GM12878 (cell line): Measurements from ENCODE around the gene CD200R1L. TPM values are rescaled to one million over a fixed set of nuclear protein-coding genes. Genes with fewer than 3 reads are reported as not detected.

ENCODE experiments used
- BACH1 ChIP-seq: fragments of 450-650 bp; IDR thresholded peaks from 2 replicates; pipeline ENCODE4 v1.6.1; 2017; ENCODE audit warnings: mild to moderate bottlenecking, borderline replicate concordance
- DPF2 ChIP-seq: fragments of 450-650 bp; IDR thresholded peaks from 2 replicates; pipeline ENCODE4 v1.6.1; 2017; ENCODE audit warnings: mild to moderate bottlenecking
- ELK1 ChIP-seq: IDR thresholded peaks from 2 replicates; pipeline ENCODE4 v1.6.1; 2012; ENCODE audit warnings: low read depth, low read length, improper control_type of control experiment
- FOS ChIP-seq: IDR thresholded peaks from 3 replicates; pipeline ENCODE4 v1.6.1; 2011; ENCODE audit warnings: borderline replicate concordance; ENCODE audit not compliant: insufficient read length; ENCODE audit errors: extremely low read depth
- GABPA ChIP-seq: IDR thresholded peaks from 2 replicates; pipeline ENCODE4 v1.6.1; 2014; ENCODE audit warnings: antibody characterized with exemption, low read depth, mild to moderate bottlenecking, inconsistent platforms
- HDAC2 ChIP-seq: fragments of 200-600 bp; sonication (generic); IDR thresholded peaks from 2 replicates; pipeline ENCODE4 v1.6.1; 2017
- HDAC6 ChIP-seq: fragments of 200-600 bp; sonication (generic); IDR thresholded peaks from one replicate; pipeline ENCODE4 v1.8.0; 2017; ENCODE audit warnings: antibody characterized with exemption; ENCODE audit not compliant: unreplicated experiment
- KLF5 ChIP-seq: fragments of 450-650 bp; IDR thresholded peaks from 2 replicates; pipeline ENCODE4 v1.6.1; 2014; ENCODE audit warnings: mild to moderate bottlenecking; ENCODE audit not compliant: partially characterized antibody
- MAX ChIP-seq: IDR thresholded peaks from 2 replicates; pipeline ENCODE4 v1.6.1; 2012; ENCODE audit warnings: low read depth, low read length, improper control_type of control experiment
- MEF2A ChIP-seq: IDR thresholded peaks from 2 replicates; pipeline ENCODE4 v1.6.1; 2011; ENCODE audit warnings: low read depth, mild to moderate bottlenecking, low read length, moderate library complexity; ENCODE audit not compliant: insufficient read depth
- NFIC ChIP-seq: IDR thresholded peaks from 2 replicates; pipeline ENCODE4 v1.6.1; 2012; ENCODE audit warnings: low read depth, mild to moderate bottlenecking, inconsistent platforms, low read length, moderate library complexity
- NKRF ChIP-seq: fragments of 450-650 bp; conservative IDR thresholded peaks from 2 replicates; pipeline ENCODE4 v1.6.1; 2017; ENCODE audit warnings: mild to moderate bottlenecking, moderate library complexity
- NR2F1 ChIP-seq: fragments of 450-650 bp; conservative IDR thresholded peaks from 2 replicates; pipeline ENCODE4 v1.6.1; 2017; ENCODE audit warnings: mild to moderate bottlenecking
- PAX5 ChIP-seq: IDR thresholded peaks from 2 replicates; pipeline ENCODE4 v1.6.1; 2011; ENCODE audit warnings: low read depth, low read length, borderline replicate concordance
- RUNX3 ChIP-seq: IDR thresholded peaks from 2 replicates; pipeline ENCODE4 v1.6.1; 2012; ENCODE audit warnings: low read length, inconsistent platforms
- SPI1 ChIP-seq: IDR thresholded peaks from 2 replicates; pipeline ENCODE4 v1.6.1; 2011; ENCODE audit warnings: low read depth, mild to moderate bottlenecking, low read length, moderate library complexity, borderline replicate concordance; ENCODE audit not compliant: insufficient read depth
- TCF7 ChIP-seq: IDR thresholded peaks from 2 replicates; pipeline ENCODE4 v1.6.1; 2014; ENCODE audit warnings: antibody characterized with exemption, borderline replicate concordance
- ZBTB40 ChIP-seq: fragments of 450-650 bp; IDR thresholded peaks from 2 replicates; pipeline ENCODE4 v1.6.1; 2016; ENCODE audit warnings: mild to moderate bottlenecking, moderate library complexity, borderline replicate concordance
- ZNF217 ChIP-seq: fragments of 450-650 bp; IDR thresholded peaks from 2 replicates; pipeline ENCODE4 v1.6.1; 2017; ENCODE audit warnings: antibody characterized with exemption, mild to moderate bottlenecking
- ZNF24 ChIP-seq: fragments of 450-650 bp; IDR thresholded peaks from 2 replicates; pipeline ENCODE4 v1.6.1; 2017; ENCODE audit warnings: antibody characterized with exemption, mild to moderate bottlenecking
- ZNF687 ChIP-seq: fragments of 450-650 bp; IDR thresholded peaks from 2 replicates; pipeline ENCODE4 v1.6.1; 2017; ENCODE audit warnings: mild to moderate bottlenecking, moderate library complexity
- polyA plus RNA-seq, 11 experiments: library from polyadenylated mRNA; depleted of rRNA in 4 of 11; unstranded in 6 of 11; stranded (reverse) in 5 of 11; fragments of >200 nt; fragmentation: Nextera tagmentation in 4 of 11; fragmentation: Illumina TruSeq in 1 of 11; extraction: Ambion mirVana in 4 of 11; extraction: Trizol in 1 of 11; gene quantifications; 1 replicate in 1 of 11; 2 replicates in 10 of 11; pipeline versions ENCODE4 v1.2.1 to v1.2.3, GENCODE V29; 2011 to 2016; ENCODE audit warnings: inconsistent platforms in 2 of 11, missing spikeins in 2 of 11, low read depth in 1 of 11
- total RNA-seq, 4 experiments: library from RNA; depleted of rRNA in 3 of 4; stranded (reverse); fragments of >200 nt in 3 of 4; fragmentation: Illumina TruSeq in 1 of 4; extraction: Trizol in 1 of 4; gene quantifications; 2 replicates each; pipeline versions ENCODE4 v1.2.1 to v1.2.3, GENCODE V29; 2013 to 2021

CD200R1L gene
- total and polyA plus RNA-seq, 10 of the 15 experiments (the other 5 are each of a cell fraction or from before 2014, with no cell fraction given): 0.41 TPM; not detected in 9

GRCh38 chr3:112873632-112874031 is 27.0 kb upstream of the CD200R1L start (continued):
- no peak for TF ChIP-seq KLF5
- no peak for TF ChIP-seq HDAC6
- TF ChIP-seq HDAC2: no peak
- peak; percentile 59; the same call in 1 of the 2 replicates for TF ChIP-seq SPI1
- peak; percentile 77 for TF ChIP-seq NR2F1
- TF ChIP-seq ZNF217: peak; percentile 65; the same call in 1 of the 2 replicates
- no peak for TF ChIP-seq GABPA
- TF ChIP-seq BACH1: no peak
- peak; percentile 88 for TF ChIP-seq TCF7
- TF ChIP-seq FOS: no peak
- TF ChIP-seq MAX: no peak
- 0 out of 2 replicates have a peak, but pooled peaks have one; percentile 13 for TF ChIP-seq RUNX3
- TF ChIP-seq ZNF24: no peak
- TF ChIP-seq DPF2: peak; percentile 43; the same call in 1 of the 2 replicates
- no peak for TF ChIP-seq ZNF687
- no peak for TF ChIP-seq ZBTB40
- TF ChIP-seq NFIC: peak; percentile 67; the same call in 1 of the 2 replicates
- no peak for TF ChIP-seq PAX5
- TF ChIP-seq MEF2A: peak; percentile 80
- TF ChIP-seq ELK1: no peak
- no peak for TF ChIP-seq NKRF
